SK-N-SH (cell line): ENCODE results near the gene GLTP. TPM values are rescaled to one million over a fixed set of nuclear protein-coding genes. Genes with fewer than 3 reads are reported as not detected.

ENCODE experiments used
- CTCF ChIA-PET: fragments of 300-600, 350-600 bp; formaldehyde crosslinking; extraction: SDS; loops from one replicate; lab custom pipeline; 2021; lab: Yijun Ruan, JAX
- POLR2A ChIA-PET: fragments of 350-600 bp; sonication (Branson Sonifier 250); formaldehyde crosslinking; extraction: SDS; loops from one replicate; lab custom pipeline; 2020; ENCODE audit warnings: antibody characterized with exemption, inconsistent platforms; lab: Yijun Ruan, JAX
- DNase-seq: peaks from one replicate; pipeline ENCODE4 v3.0.0; 2012
- H2AFZ ChIP-seq: fragments of 200-600 bp; sonication (generic); 2 replicates; pipeline ENCODE4 v1.8.1; 2016; ENCODE audit warnings: antibody characterized with exemption, mild to moderate bottlenecking, low read depth
- H3F3A ChIP-seq: fragments of 200-600 bp; sonication (generic); replicated peaks from 2 replicates; pipeline ENCODE3; 2016; ENCODE audit warnings: antibody characterized with exemption, mild to moderate bottlenecking; ENCODE audit not compliant: insufficient read depth
- H3K27ac ChIP-seq, 2 experiments: fragments of 200-500 bp in 1 of 2; fragments of 200-600 bp in 1 of 2; sonication (Bioruptor generic) in 1 of 2; sonication (generic), shearing (Covaris generic) in 1 of 2; 2 replicates each; pipeline versions ENCODE4 v1.5.1 to v1.6.1; 2014 to 2016; ENCODE audit warnings: low read depth in 2 of 2, inconsistent platforms in 1 of 2, low read length in 1 of 2, mild to moderate bottlenecking in 1 of 2, mixed read lengths in 1 of 2
- H3K27me3 ChIP-seq: fragments of 200-600 bp; sonication (generic), shearing (Covaris generic); 2 replicates; pipeline ENCODE4 v1.6.1; 2016; ENCODE audit warnings: mixed run types; ENCODE audit not compliant: insufficient read depth
- H3K36me3 ChIP-seq, 2 experiments: fragments of 200-500 bp in 1 of 2; fragments of 200-600 bp in 1 of 2; sonication (Bioruptor generic) in 1 of 2; sonication (generic) in 1 of 2; replicated peaks in 1 of 2; 2 replicates each; pipeline versions ENCODE3 to v1.5.1; 2014 to 2016; ENCODE audit warnings: low read length in 1 of 2, mild to moderate bottlenecking in 1 of 2; ENCODE audit not compliant: insufficient read depth in 2 of 2, control insufficient read depth in 1 of 2
- H3K4me1 ChIP-seq, 2 experiments: fragments of 200-500 bp in 1 of 2; fragments of 200-600 bp in 1 of 2; sonication (Bioruptor generic) in 1 of 2; sonication (generic), shearing (Covaris generic) in 1 of 2; 2 replicates each; pipeline versions ENCODE4 v1.5.1 to v1.6.1; 2014 to 2016; ENCODE audit warnings: low read depth in 1 of 2, low read length in 1 of 2, mixed run types in 1 of 2; ENCODE audit not compliant: insufficient read depth in 2 of 2, control insufficient read depth in 1 of 2
- H3K4me2 ChIP-seq: fragments of 200-600 bp; sonication (generic), shearing (Covaris generic); 2 replicates; pipeline ENCODE4 v1.6.1; 2017; ENCODE audit warnings: mixed run types
- H3K4me3 ChIP-seq, 2 experiments: fragments of 200-500 bp in 1 of 2; fragments of 200-600 bp in 1 of 2; sonication (Bioruptor generic) in 1 of 2; sonication (generic), shearing (Covaris generic) in 1 of 2; 2 replicates each; pipeline versions ENCODE4 v1.5.1 to v1.8.1; 2014 to 2016; ENCODE audit warnings: low read depth in 2 of 2, inconsistent platforms in 1 of 2, low read length in 1 of 2, mild to moderate bottlenecking in 1 of 2, mixed read lengths in 1 of 2, moderate library complexity in 1 of 2
- H3K79me2 ChIP-seq: fragments of 200-600 bp; sonication (generic); 2 replicates; pipeline ENCODE4 v1.8.1; 2017; ENCODE audit warnings: mild to moderate bottlenecking; ENCODE audit not compliant: insufficient read depth
- H3K9ac ChIP-seq: fragments of 200-600 bp; sonication (generic); 2 replicates; pipeline ENCODE4 v1.6.1; 2017; ENCODE audit warnings: mixed run types
- H3K9me2 ChIP-seq: fragments of 200-600 bp; sonication (generic); 2 replicates; pipeline ENCODE4 v1.6.1; 2017; ENCODE audit warnings: mixed run types
- H3K9me3 ChIP-seq: fragments of 200-600 bp; sonication (generic); 2 replicates; pipeline ENCODE4 v1.6.1; 2017; ENCODE audit warnings: mixed run types, mild to moderate bottlenecking, moderate library complexity
- H4K20me1 ChIP-seq: fragments of 200-600 bp; sonication (generic); 2 replicates; pipeline ENCODE4 v1.6.1; 2017; ENCODE audit warnings: mild to moderate bottlenecking, mixed run types; ENCODE audit not compliant: insufficient read depth
- CTCF ChIP-seq: fragments of 200-600 bp; sonication (generic); IDR thresholded peaks from 2 replicates; pipeline ENCODE4 v1.6.1; 2017; ENCODE audit warnings: antibody characterized with exemption, mild to moderate bottlenecking, moderate library complexity
- FOSL2 ChIP-seq: IDR thresholded peaks from 2 replicates; pipeline ENCODE4 v1.4.0; 2012; ENCODE audit warnings: low read depth, mild to moderate bottlenecking, moderate library complexity, borderline replicate concordance
- FOXM1 ChIP-seq: IDR thresholded peaks from 2 replicates; pipeline ENCODE4 v1.4.0; 2012; ENCODE audit warnings: low read depth, mild to moderate bottlenecking
- GABPA ChIP-seq: IDR thresholded peaks from 2 replicates; pipeline ENCODE4 v1.4.0; 2012; ENCODE audit warnings: low read depth, mild to moderate bottlenecking
- JUND ChIP-seq: IDR thresholded peaks from 2 replicates; pipeline ENCODE4 v1.4.0; 2012
- MAX ChIP-seq: IDR thresholded peaks from 2 replicates; pipeline ENCODE4 v1.4.0; 2012; ENCODE audit warnings: low read depth
- NFIC ChIP-seq: IDR thresholded peaks from 2 replicates; pipeline ENCODE4 v1.4.0; 2012; ENCODE audit warnings: borderline replicate concordance
- SIN3A ChIP-seq: IDR thresholded peaks from 2 replicates; pipeline ENCODE4 v1.6.1; 2012; ENCODE audit warnings: low read depth, mild to moderate bottlenecking, low read length, moderate library complexity, borderline replicate concordance
- WGBS: methylation state at CpG from one replicate; pipeline ENCODE4 v1.1.6; 2017; ENCODE audit warnings: low lambda C conversion rate; 5-methylcytosine and 5-hydroxymethylcytosine counted together
- polyA plus RNA-seq, 3 experiments: library from polyadenylated mRNA; depleted of rRNA; stranded (reverse); fragments of >200 nt; gene quantifications; 2 replicates each; pipeline ENCODE4 v1.2.3, GENCODE V29; 2012

The GLTP gene
- polyA plus RNA-seq, 1 of the 3 experiments (the other 2 are of a cell fraction): 23.0 TPM

DNA sequence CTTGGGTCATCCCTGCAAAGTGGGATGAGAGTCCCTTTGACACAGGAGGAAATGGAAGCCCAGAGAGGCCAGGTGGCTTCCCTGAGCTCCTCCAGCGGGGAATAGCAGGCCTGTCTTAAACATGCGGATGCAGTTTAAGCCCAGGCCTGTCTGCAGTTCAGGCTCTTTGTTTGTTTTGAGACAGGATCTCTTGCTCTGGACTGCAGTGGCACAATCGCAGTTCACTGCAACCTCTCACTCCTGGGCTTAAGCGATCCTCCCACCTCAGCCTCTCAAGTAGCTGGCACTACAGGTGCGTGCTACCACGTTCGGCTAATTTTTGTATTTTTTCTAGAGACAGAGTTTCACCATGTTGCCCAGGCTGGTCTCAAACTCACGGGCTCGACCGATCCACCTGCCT is 50.7 kb downstream of the GLTP start:
- H3K4me2 ChIP-seq: no peak overlapping the region
- H3K9me3 ChIP-seq: no peaks in the 10 kb centered on the region
- H4K20me1 ChIP-seq: no peaks in the 10 kb centered on the region
- WGBS: 86% methylated on average over 9 of the region's 10 CpGs
- H3K36me3 ChIP-seq: no peaks in the 10 kb centered on the region
- ChIA-PET POLR2A (no interaction called here), CTCF (interaction anchor here (0.8 to 6.0 kb wide), 6 partner anchors 8 to 25 kb away, joined by 3 to 33 read pairs (median 6); no protein-coding TSS in a partner anchor)
- no peaks in the 10 kb centered on the region for H3K9me2 ChIP-seq
- no peak for TF ChIP-seq NFIC
- no peaks in the 10 kb centered on the region for H3K27me3 ChIP-seq
- H3K79me2 ChIP-seq: no peaks in the 10 kb centered on the region
- H3K4me3 ChIP-seq: no peak overlapping the region
- no peak for DNase-seq
- H3K9ac ChIP-seq: no peak overlapping the region
- H2AFZ ChIP-seq: no peak overlapping the region
- peaks cover 4% of the 10 kb centered on the region for H3F3A ChIP-seq
- no peaks in the 10 kb centered on the region for H3K4me1 ChIP-seq
- no peak overlapping the region for H3K27ac ChIP-seq

- Histone ChIP-seq H3K4me1 (no peaks in the 10 kb centered on the region), H3K4me3 (no peak overlapping the region), H3K9me3 (no peaks in the 10 kb centered on the region), H3K9me2 (no peaks in the 10 kb centered on the region), H3F3A (peaks cover 4% of the 10 kb centered on the region), H3K9ac (no peak overlapping the region)
- TF ChIP-seq FOSL2: no peak
- no peak for TF ChIP-seq MAX
- TF ChIP-seq JUND: no peak
- TF ChIP-seq, all 33 proteins: peak for 0
- POLR2A ChIA-PET: no interaction called here
- Histone ChIP-seq H3K4me2 (no peak overlapping the region), H2AFZ (no peak overlapping the region), H4K20me1 (no peaks in the 10 kb centered on the region), H3K27ac (no peak overlapping the region), H3K36me3 (no peaks in the 10 kb centered on the region), H3K79me2 (no peaks in the 10 kb centered on the region), H3K27me3 (no peaks in the 10 kb centered on the region)
- no peak for DNase-seq
- 29% methylated on average over 3 of the region's 3 CpGs for WGBS
- CTCF ChIA-PET: interaction anchor here (0.8 to 6.0 kb wide), 6 partner anchors 9 to 24 kb away, joined by 3 to 33 read pairs (median 6); no protein-coding TSS in a partner anchor
These were observed 51.4 kb downstream of the GLTP start for GRCh38 chr12:109828754-109829511.

DNA sequence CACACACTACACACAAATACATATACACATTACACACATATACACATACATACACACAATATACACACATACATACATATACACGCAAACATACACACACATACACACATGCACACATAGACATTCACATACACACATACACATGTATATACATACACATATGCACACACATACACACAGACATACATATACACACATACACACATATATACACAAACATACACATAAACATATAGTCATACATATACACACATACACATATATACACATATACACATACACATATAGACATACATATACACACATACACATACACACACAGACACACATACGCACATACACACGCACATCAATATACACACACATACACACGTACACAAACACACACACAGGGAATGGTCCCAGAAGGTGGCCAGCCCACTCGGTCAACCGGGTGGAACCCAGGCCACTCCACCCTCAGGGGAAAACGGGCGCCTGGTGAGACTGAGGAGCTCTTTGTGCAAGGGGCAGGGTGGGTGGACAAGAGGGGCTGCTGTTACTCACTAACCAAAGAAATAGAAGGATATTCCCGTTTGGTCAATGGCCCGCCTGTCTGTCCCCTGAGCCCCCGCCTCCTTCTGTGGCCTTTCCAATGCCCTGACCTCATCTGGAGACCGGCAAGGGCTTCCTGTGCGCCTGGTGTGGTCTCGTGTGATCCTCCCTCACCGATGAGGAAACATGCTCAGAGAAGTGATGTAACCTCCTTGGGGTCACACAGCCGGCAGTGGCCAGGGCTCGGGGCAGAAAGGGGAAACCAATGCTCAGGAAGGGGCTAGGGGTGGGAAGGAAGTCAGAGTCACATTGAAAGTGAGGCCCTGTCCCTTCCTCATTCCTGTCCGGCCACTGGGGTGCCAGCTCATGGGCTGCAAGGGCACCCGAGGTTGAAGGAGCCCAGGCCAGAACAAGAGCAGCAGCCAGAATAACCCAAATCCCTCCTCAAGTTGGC is 52.5 kb downstream of the GLTP start:
- 71% methylated on average over 16 of the region's 19 CpGs for WGBS
- Histone ChIP-seq H3K4me2 (no peak overlapping the region), H3K79me2 (no peaks in the 10 kb centered on the region), H3F3A (peaks cover 4% of the 10 kb centered on the region), H3K9me3 (no peaks in the 10 kb centered on the region), H3K36me3 (no peaks in the 10 kb centered on the region), H3K4me1 (peaks cover 0 to 2% of the 10 kb centered on the region in 2 experiments; a peak in 1 of 4 replicates), H3K9me2 (no peaks in the 10 kb centered on the region), H4K20me1 (no peaks in the 10 kb centered on the region), H3K27me3 (no peaks in the 10 kb centered on the region), H3K4me3 (no peak overlapping the region), H2AFZ (no peak overlapping the region), H3K9ac (no peak overlapping the region), H3K27ac (no peak overlapping the region)
- TF ChIP-seq FOSL2 (no peak), GABPA (no peak), SIN3A (no peak), CTCF (no peak), FOXM1 (no peak)
- CTCF ChIA-PET: interaction anchor here (2.3 to 6.0 kb wide), 3 partner anchors 18 to 25 kb away, joined by 6 to 33 read pairs (median 32); no protein-coding TSS in a partner anchor
- POLR2A ChIA-PET: no interaction called here
- no peak for DNase-seq
